GM12878 (cell line): ENCODE measurements around the gene RNU11.

Experiments
- EED ChIP-seq: sonication (generic); IDR thresholded peaks from 2 replicates; pipeline ENCODE4 v1.6.1; 2016; ENCODE audit warnings: antibody characterized with exemption, low read depth
- GATAD2B ChIP-seq: fragments of 450-650 bp; conservative IDR thresholded peaks from 2 replicates; pipeline ENCODE4 v1.6.1; 2017; ENCODE audit warnings: low read depth, mild to moderate bottlenecking, moderate library complexity
- HDAC6 ChIP-seq: fragments of 200-600 bp; sonication (generic); IDR thresholded peaks from one replicate; pipeline ENCODE4 v1.8.0; 2017; ENCODE audit warnings: antibody characterized with exemption; ENCODE audit not compliant: unreplicated experiment
- POLR2A ChIP-seq: IDR thresholded peaks from 2 replicates; pipeline ENCODE4 v1.6.1; 2011; ENCODE audit warnings: low read depth, mild to moderate bottlenecking, low read length
- TF ChIP-seq, protein P1 (sequence below): fragments of 450-650 bp; IDR thresholded peaks from 2 replicates; pipeline ENCODE4 v1.6.1; 2017; ENCODE audit warnings: mild to moderate bottlenecking
- TF ChIP-seq, protein P2 (sequence below), 3 experiments: IDR thresholded peaks in 2 of 3; conservative IDR thresholded peaks in 1 of 3; 2 replicates each; pipeline ENCODE4 v1.5.1; 2011; ENCODE audit warnings: low read depth in 3 of 3, low read length in 3 of 3, mild to moderate bottlenecking in 3 of 3, control low read depth in 2 of 3, moderate library complexity in 2 of 3, inconsistent platforms in 1 of 3, mixed read lengths in 1 of 3; ENCODE audit not compliant: control insufficient read depth in 2 of 3, insufficient read depth in 1 of 3; ENCODE audit errors: extremely low read depth in 1 of 3

DNA sequence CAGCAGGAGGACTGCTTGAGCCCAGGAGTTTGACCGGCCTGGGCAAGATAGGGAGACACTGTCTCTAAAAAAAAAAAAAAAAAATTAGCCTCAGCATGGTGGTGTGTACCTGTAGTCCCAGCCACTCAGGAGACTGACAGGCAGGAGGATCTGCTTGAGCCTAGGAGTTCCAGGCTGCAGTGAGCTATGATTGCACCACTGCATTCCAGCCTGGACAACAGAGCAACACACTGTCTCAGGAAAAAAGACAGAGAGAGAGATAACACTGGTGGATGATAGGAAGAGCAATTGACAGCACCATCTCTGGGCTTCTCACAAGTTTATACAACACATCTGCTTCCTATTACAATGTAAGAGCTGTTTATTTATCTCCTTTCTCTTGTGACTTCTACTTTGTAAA, 2.4 kb upstream of the RNU11 start:
- TF ChIP-seq, protein P1, sequence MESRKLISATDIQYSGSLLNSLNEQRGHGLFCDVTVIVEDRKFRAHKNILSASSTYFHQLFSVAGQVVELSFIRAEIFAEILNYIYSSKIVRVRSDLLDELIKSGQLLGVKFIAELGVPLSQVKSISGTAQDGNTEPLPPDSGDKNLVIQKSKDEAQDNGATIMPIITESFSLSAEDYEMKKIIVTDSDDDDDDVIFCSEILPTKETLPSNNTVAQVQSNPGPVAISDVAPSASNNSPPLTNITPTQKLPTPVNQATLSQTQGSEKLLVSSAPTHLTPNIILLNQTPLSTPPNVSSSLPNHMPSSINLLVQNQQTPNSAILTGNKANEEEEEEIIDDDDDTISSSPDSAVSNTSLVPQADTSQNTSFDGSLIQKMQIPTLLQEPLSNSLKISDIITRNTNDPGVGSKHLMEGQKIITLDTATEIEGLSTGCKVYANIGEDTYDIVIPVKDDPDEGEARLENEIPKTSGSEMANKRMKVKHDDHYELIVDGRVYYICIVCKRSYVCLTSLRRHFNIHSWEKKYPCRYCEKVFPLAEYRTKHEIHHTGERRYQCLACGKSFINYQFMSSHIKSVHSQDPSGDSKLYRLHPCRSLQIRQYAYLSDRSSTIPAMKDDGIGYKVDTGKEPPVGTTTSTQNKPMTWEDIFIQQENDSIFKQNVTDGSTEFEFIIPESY: no peak
- TF ChIP-seq POLR2A (no peak), EED (no peak), HDAC6 (no peak), GATAD2B (no peak)
- TF ChIP-seq, protein P2, sequence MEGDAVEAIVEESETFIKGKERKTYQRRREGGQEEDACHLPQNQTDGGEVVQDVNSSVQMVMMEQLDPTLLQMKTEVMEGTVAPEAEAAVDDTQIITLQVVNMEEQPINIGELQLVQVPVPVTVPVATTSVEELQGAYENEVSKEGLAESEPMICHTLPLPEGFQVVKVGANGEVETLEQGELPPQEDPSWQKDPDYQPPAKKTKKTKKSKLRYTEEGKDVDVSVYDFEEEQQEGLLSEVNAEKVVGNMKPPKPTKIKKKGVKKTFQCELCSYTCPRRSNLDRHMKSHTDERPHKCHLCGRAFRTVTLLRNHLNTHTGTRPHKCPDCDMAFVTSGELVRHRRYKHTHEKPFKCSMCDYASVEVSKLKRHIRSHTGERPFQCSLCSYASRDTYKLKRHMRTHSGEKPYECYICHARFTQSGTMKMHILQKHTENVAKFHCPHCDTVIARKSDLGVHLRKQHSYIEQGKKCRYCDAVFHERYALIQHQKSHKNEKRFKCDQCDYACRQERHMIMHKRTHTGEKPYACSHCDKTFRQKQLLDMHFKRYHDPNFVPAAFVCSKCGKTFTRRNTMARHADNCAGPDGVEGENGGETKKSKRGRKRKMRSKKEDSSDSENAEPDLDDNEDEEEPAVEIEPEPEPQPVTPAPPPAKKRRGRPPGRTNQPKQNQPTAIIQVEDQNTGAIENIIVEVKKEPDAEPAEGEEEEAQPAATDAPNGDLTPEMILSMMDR (IDR thresholded peaks at IDR 0.05 in 2 of 3, conservative IDR thresholded peaks at IDR 0.05 in 1 of 3; ENCODE audit: control insufficient read depth in 2 of 3, extremely low read depth in 1 of 3, insufficient read depth in 1 of 3, low read depth in 3 of 3, low read length in 3 of 3): no peak
